COR-L47 (cell line): Measurements from ENCODE around the gene SLC9B1.
A peak's percentile ranks its signal among the peaks of the same experiment; 100 is the strongest.
"Not testable (repeated sequence)": the region's sequence is repeated elsewhere in the genome, so short reads cannot be mapped to it uniquely, and the experiment has no call there.

Experiments
- DNase-seq: peaks from one replicate; lab custom pipeline; 2025; lab: John Stamatoyannopoulos, UW

SLC9B1 gene

DNA sequence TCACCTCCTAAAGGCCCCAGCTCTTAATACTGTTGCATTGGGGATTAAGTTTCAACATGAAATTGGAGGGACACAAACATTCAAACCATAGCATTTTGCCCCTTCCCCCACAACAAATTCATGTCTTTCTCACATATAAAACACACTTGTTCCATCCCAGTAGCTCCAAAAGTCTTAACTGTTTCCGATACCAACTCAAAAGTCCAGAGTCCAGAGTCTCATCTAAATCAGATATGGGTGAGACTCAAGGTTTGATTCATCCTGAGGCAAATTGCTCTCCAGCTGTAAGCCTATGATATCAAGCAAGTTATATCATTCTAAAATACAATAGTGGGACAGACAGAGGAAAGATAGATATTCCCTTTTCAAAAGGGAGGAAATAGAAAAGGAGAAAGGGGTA is 8.7 kb downstream of the SLC9B1 start:
- DNase-seq: no peak

DNA sequence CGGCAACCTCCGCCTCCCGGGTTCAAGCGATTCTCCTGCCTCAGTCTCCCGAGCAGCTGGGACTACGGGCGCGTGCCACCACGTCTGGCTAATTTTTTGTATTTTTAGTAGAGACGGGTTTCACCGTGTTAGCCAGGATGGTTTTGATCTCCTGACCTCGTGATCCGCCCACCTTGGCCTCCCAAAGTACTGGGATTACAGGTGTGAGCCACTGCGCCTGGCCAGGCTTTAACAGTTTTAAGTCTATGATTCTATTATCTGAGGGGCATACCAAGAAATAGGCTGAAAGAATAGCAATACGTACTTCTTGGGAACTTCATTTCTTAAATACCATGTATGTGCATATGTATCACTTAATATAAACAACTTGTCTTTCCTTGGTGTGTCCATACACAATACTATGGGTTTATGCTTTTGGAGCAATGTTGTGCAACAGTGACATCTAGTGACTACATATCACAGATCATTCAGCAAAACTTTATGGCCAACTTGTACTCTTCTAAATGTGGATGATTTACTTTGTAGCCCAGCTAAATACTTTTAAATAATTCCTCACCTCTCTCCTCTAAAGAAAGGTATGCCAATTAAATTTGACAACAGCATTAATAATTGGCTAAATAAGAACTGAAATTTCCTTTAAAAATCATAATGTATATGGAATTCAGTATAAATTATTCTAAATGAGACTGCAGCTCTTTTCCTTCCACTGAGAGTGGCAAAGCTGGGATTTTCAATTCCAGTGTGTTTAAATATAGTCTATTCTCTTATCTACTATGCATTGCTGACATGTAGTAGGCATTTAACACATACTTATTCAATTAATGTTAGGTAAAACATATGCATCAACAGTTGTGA is 10.4 kb downstream of the SLC9B1 start:
- DNase-seq: peak; percentile 57

DNA sequence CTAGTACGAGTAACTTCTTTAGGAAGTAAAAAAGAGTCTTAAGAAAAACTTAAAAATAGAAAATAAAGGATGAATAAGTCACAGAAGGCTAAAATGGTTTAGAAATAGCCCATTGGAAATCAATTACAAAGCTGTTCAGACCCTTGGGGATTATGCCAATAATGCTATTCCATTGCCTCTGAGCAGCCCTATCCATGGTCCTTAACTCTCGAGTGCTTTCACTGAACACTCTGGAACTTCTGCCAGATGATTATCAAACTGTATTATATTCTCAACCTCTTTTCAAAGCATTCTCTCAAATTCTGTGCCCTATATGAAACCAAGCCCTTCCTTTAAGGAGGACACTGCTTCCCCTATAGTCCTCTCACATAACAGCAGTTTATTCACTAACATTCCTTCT is 17.0 kb downstream of the SLC9B1 start:
- no peak for DNase-seq

DNA sequence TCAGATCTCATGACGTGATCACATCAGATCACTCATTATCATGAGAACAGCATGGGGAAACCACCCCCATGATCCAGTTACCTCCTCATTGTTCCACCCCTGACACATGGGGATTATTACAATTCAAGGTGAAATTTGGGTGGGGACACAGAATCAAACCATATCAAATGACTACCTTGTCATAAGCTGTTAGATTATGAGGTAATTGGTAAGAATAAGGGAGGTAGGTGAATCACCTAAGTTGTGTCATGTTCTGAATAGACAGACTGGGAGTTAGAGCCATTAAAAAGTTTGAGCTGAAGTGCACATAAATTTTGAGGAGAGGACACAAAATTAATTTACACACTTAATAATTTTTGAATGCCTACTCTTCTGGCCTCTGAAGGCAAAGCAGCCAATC is 24.7 kb downstream of the SLC9B1 start:
- no peak for DNase-seq

DNA sequence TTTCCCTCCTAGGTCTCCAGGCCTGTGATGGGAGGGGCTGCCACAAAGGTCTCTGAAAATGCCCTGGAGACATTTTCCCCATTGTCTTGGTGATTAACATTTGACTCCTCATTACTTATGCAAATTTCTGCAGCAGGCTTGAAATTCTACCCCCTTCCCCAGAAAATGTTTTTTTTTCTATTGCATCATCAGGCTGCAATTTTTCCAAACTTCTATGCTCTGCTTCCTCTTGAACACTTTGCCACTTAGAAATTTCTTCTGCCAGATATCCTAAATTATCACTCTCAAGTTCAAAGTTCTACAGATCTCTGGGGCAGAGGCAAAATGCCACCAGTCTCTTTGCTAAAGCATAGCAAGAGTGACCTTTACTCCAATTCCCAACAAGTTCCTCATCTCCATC is 25.5 kb downstream of the SLC9B1 start:
- DNase-seq: not testable (repeated sequence)

DNA sequence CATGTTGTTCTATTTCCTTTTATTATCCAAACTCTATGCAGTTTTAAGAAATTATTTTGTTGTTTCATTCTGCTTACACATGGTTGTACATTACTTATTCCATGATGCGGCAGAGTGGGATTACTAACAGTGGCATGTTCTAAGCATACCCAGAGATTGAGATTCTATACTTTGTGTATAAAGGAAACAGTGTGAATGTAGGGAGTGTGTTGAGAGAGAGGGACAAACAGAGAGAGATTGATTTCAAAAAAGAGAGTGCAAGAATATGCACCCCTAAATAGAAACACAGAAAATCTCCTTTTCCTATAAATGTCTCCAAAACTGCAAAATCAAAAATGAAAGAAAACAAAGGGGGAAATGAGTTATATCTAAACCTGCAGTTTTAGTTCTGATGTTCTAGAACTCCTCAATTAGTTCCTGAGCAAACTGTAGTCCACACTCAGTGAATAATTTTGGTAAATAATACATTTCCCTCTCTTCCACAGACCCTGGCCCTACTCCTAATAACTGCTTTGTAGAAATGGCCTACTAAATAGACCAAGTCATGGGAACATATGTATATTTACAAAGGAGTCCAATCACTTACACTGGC is 31.0 kb downstream of the SLC9B1 start:
- DNase-seq: no peak

DNA sequence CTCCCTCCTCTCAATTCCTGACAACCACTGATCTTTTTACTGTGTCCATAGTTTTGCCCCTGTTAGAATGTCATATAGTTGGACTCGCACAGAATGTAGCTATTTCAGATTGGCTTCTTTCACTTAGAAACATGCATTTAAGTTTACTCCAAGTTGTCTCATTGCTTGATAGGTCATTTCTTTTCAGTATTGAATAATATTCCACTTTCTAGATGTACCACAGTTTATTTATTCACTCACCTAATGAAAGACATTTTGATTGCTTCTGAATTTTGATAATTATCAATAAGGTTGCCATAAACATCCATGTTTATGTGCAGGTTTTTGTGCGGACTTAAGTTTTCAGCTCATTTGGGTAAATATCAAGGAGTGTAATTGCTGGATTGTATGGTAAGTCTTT is 38.5 kb downstream of the SLC9B1 start:
- no peak for DNase-seq

- DNase-seq: not testable (repeated sequence)
Observed at GRCh38 chr4:102961813-102962212, 57.7 kb downstream of the SLC9B1 start.

DNA sequence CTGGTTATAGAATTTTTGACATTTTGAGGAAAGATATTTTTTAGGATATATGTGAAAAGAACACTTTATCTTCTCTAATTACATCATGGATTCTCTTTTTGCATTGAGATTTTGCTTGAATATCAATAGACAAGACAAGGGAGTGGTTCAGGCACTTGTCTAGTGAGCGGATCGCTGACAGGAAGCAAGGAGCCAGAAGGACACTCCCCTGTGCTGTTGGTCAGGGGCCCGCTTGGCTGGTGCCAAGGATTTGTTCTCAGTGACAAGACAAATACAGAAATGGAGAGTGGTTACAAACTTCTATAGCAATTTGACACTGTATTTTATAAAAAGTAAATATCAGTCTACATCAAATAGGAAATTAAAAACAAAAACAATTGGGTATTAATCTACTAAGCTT is 60.0 kb downstream of the SLC9B1 start:
- DNase-seq: no peak

DNA sequence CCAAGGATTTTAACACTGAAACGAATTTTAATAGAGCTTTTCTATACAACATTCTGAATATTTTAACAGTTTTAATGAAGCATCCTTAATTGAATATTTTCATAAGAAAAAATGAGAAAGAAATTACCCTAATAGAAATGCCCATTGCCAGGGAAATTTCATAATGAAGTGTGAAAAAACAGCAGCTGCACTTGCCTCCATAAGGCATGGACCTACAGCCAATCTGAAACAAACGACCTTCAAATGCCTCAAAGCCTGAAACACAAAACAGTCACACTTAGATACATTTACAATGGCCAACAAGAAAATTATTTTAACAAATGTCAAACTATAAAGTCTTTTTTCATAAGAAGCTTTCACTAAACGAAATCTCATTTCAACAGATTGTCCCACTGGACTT is 74.4 kb downstream of the SLC9B1 start:
- no peak for DNase-seq

DNA sequence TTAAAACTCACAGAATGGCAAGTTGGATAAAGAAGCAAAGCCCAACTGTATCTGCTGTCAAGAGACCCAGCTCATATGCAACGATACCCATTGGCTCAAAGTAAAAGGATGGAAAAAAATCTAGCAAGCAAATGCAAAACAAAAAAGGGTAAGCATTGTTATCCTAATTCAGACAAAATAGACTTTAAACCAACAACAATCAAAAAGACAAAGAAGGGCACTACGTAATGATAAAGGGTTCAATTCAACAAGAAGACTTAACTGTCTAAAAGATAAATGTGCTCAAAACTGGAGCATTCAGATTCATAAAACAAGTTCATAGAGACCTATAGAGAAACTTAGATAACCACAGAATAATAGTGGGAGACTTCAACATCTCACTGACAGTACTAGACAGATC is 81.4 kb downstream of the SLC9B1 start:
- DNase-seq: not testable (repeated sequence)

- no peak for DNase-seq
Observed at GRCh38 chr4:102935716-102936115, 83.8 kb downstream of the SLC9B1 start.

- DNase-seq: not testable (repeated sequence)
Observed at GRCh38 chr4:102919697-102920096, 99.8 kb downstream of the SLC9B1 start.

- no peak for DNase-seq
Observed at GRCh38 chr4:102918859-102919258, 100.6 kb downstream of the SLC9B1 start.

- no peak for DNase-seq
Observed at GRCh38 chr4:102901804-102902203, 117.7 kb downstream of the SLC9B1 start.

- DNase-seq: not testable (repeated sequence)
Observed at GRCh38 chr4:102897610-102898009, 121.9 kb downstream of the SLC9B1 start.

DNA sequence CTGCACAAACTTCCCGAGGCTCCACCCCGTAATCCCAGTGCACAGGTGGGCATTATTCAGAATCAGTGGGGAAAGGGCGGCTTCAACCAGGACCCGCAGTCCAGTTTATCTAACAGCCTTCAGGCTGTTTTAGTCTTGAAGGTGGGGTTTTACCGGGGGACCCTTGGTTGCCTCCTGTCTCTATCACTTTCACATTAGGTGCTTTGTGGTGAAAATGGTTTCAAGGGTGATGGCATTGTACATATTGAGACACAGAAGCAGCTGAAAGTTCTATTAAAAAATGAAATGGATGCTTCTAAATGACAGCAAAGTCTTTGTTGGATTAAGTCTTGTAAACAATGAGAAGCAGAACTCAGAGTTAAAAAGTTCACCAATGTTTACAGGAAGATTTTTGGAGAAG is 123.0 kb downstream of the SLC9B1 start:
- DNase-seq: not testable (repeated sequence)

GRCh38 chr4:102889866-102890265 is 129.6 kb downstream of the SLC9B1 start:
- not testable (repeated sequence) for DNase-seq

GRCh38 chr4:102888570-102888969 is 130.9 kb downstream of the SLC9B1 start:
- not testable (repeated sequence) for DNase-seq

DNA sequence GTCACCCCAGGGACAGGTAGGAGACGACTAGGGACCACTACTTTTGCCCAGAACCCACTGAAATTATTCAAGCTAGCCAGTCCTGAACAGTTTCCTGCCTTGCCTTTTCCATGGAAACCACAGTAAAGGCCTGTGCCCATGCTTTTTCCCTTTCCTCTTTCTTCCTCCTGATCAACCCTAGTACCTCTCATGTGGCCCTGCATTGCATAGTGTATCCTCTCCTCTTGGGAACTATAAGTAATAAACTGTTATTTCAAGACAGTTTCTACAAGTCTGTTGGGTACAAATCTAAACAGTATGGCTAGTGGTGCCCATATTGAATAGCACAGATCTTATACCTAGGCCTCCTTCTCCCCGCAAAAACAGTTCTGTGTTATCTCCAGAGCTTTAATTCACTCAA is 136.2 kb downstream of the SLC9B1 start:
- DNase-seq: no peak

DNA sequence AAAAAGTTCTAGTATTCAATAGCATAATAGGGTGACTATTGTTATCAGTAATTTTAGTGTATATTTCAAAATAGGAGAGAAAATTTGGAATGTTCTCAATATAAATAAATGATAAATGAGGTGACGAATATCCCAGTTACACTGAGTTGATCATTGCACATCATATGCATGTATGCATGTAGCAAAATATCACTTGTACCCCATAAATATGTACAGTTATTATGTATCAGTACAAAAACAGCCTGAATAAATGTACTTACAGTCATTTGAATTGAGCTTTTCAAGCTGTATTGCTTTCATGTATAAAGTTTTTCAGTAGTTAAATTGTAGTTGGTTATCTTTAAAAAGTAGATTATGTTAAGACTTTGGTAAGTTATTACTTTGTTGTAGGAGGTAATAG is 138.2 kb downstream of the SLC9B1 start:
- no peak for DNase-seq

GRCh38 chr4:102878901-102879300 is 140.6 kb downstream of the SLC9B1 start:
- DNase-seq: no peak

DNA sequence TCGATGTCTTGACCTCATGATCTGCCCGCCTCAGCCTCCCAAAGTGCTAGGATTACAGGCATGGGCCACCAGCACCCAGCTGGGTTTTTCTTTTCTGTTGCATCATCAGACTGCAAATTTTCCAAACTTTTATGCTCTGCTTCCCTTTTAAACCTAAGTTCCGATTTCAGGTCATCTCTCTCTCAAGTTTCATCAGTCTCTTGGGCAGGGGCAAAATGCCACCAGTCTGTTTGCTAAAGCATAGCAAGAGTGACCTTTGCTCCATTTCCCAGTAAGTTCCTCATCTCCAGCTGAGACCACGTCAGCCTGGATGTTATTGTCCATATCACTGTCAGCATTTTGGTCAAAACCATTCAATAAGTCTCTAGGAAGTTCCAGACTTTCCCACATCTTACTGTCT is 141.2 kb downstream of the SLC9B1 start:
- not testable (repeated sequence) for DNase-seq
